NCI-H510A (cell line): Measurements from ENCODE around the gene KIAA2012.

Source experiments
- DNase-seq: peaks from one replicate; lab custom pipeline; 2025; lab: John Stamatoyannopoulos, UW

The KIAA2012 gene

GRCh38 chr2:202084265-202084664 is 11.2 kb downstream of the KIAA2012 start:
- DNase-seq: no peak

- DNase-seq: no peak
Observed at GRCh38 chr2:202088777-202089176, 15.7 kb downstream of the KIAA2012 start.

GRCh38 chr2:202090530-202090929 is 17.5 kb downstream of the KIAA2012 start:
- DNase-seq: no peak

- no peak for DNase-seq
Observed at GRCh38 chr2:202091476-202091875, 18.4 kb downstream of the KIAA2012 start.

GRCh38 chr2:202094426-202094986 is 21.5 kb downstream of the KIAA2012 start:
- DNase-seq: no peak

- DNase-seq: no peak
Observed at GRCh38 chr2:202095235-202095634, 22.2 kb downstream of the KIAA2012 start.

GRCh38 chr2:202096736-202097135 is 23.7 kb downstream of the KIAA2012 start:
- DNase-seq: no peak

GRCh38 chr2:202098291-202098690 is 25.2 kb downstream of the KIAA2012 start:
- DNase-seq: no peak

- no peak for DNase-seq
Observed at GRCh38 chr2:202099515-202099914, 26.5 kb downstream of the KIAA2012 start.

- no peak for DNase-seq
Observed at GRCh38 chr2:202100176-202100575, 27.1 kb downstream of the KIAA2012 start.

- peak; percentile 32 for DNase-seq
Observed at GRCh38 chr2:202101026-202101579, 28.0 kb downstream of the KIAA2012 start.

GRCh38 chr2:202102425-202103000 is 29.5 kb downstream of the KIAA2012 start:
- DNase-seq: no peak

- no peak for DNase-seq
Observed at GRCh38 chr2:202104286-202104870, 31.3 kb downstream of the KIAA2012 start.

GRCh38 chr2:202105025-202105424 is 32.0 kb downstream of the KIAA2012 start:
- no peak for DNase-seq

- no peak for DNase-seq
Observed at GRCh38 chr2:202108345-202108744, 35.3 kb downstream of the KIAA2012 start.

GRCh38 chr2:202109139-202109736 is 36.2 kb downstream of the KIAA2012 start:
- no peak for DNase-seq

GRCh38 chr2:202109737-202110184 is 36.7 kb downstream of the KIAA2012 start:
- DNase-seq: no peak

- DNase-seq: no peak
Observed at GRCh38 chr2:202110491-202110890, 37.4 kb downstream of the KIAA2012 start.

GRCh38 chr2:202112041-202112440 is 39.0 kb downstream of the KIAA2012 start:
- DNase-seq: no peak

GRCh38 chr2:202113571-202114142 is 40.6 kb downstream of the KIAA2012 start:
- peak; percentile 10 for DNase-seq

GRCh38 chr2:202114291-202114690 is 41.2 kb downstream of the KIAA2012 start:
- DNase-seq: no peak

GRCh38 chr2:202114795-202115194 is 41.7 kb downstream of the KIAA2012 start:
- no peak for DNase-seq
